GM12864 (cell line): ENCODE results near the gene DNASE1L1.

Experiments used
- DNase-seq: peaks from one replicate; pipeline ENCODE4 v3.0.0-alpha.2; 2011; ENCODE audit warnings: low read depth
- H3K4me3 ChIP-seq: 2 replicates; pipeline ENCODE4 v1.5.1; 2011; ENCODE audit warnings: mild to moderate bottlenecking, low read depth, low read length, control low read depth
- CTCF ChIP-seq: IDR thresholded peaks from 2 replicates; pipeline ENCODE4 v1.5.1; 2011; ENCODE audit warnings: low read depth, mild to moderate bottlenecking, moderate library complexity, low read length, control low read depth, inconsistent platforms; ENCODE audit errors: missing control alignments

DNASE1L1 gene

GRCh38 chrX:154373340-154374306 is 35.4 kb downstream of the DNASE1L1 start:
- TF ChIP-seq CTCF = peak; percentile 44
- no peak for DNase-seq

GRCh38 chrX:154372612-154373022 is 36.4 kb downstream of the DNASE1L1 start:
- H3K4me3 ChIP-seq = no peak overlapping the region; the same call in 1 of the 2 replicates
- TF ChIP-seq CTCF = no peak
- no peak for DNase-seq

More at GRCh38 chrX:154373340-154374306, 35.4 kb downstream of the DNASE1L1 start:
- H3K4me3 ChIP-seq = peak overlapping the region; percentile 59

- H3K4me3 ChIP-seq = peak overlapping the region; percentile 59
- DNase-seq = no peak
- no peak for TF ChIP-seq CTCF
Observed at GRCh38 chrX:154371789-154372300, 37.2 kb downstream of the DNASE1L1 start.

GRCh38 chrX:154371017-154371788 is 37.9 kb downstream of the DNASE1L1 start:
- peak overlapping the region; percentile 71 for H3K4me3 ChIP-seq
- no peak for TF ChIP-seq CTCF
- peak; percentile 72 for DNase-seq

GRCh38 chrX:154370300-154371016 is 38.6 kb downstream of the DNASE1L1 start:
- H3K4me3 ChIP-seq = peak overlapping the region; percentile 71
- DNase-seq = no peak
- no peak for TF ChIP-seq CTCF

GRCh38 chrX:154369449-154370299 is 39.4 kb downstream of the DNASE1L1 start:
- DNase-seq = no peak
- no peak for TF ChIP-seq CTCF

More at GRCh38 chrX:154369449-154370299, 39.4 kb downstream of the DNASE1L1 start:
- H3K4me3 ChIP-seq = peak overlapping the region; percentile 71
